Gastroesophageal sphincter (tissue), 3 donors: ENCODE results near the gene TUSC1.

ENCODE experiments used
- CTCF ChIP-seq, 4 experiments: fragments of 200-600 bp in 2 of 4; fragments of 450-650 bp in 2 of 4; sonication (generic) in 1 of 4; IDR thresholded peaks; one replicate each; pipeline ENCODE4 v1.5.1; 2017 to 2019; ENCODE audit warnings: antibody characterized with exemption in 4 of 4, mild to moderate bottlenecking in 2 of 4, moderate library complexity in 2 of 4
- POLR2A ChIP-seq, 2 donors: fragments of 450-650 bp; IDR thresholded peaks; one replicate each; pipeline ENCODE4 v1.6.1; 2017; ENCODE audit warnings: antibody characterized with exemption in 2 of 2, mild to moderate bottlenecking in 2 of 2, moderate library complexity in 1 of 2

- TF ChIP-seq CTCF (IDR thresholded peaks at IDR 0.05) (peak in 3 of 4 experiments; percentile 37 to 79 (median 64)), POLR2A (IDR thresholded peaks at IDR 0.05) (peak; percentile 55 to 80)
Observed at GRCh38 chr9:25678147-25678666, at the start of gene TUSC1.
